IPS DF 19.7 (cell line): ENCODE measurements around the gene C17orf100.

Source experiments
- DNase-seq: peaks from one replicate; pipeline ENCODE4 v3.0.0-alpha.2; 2013; ENCODE audit warnings: low read depth, low spot score

Gene C17orf100

GRCh38 chr17:6669479-6670212 is 18.1 kb downstream of the C17orf100 start:
- DNase-seq: no peak

DNA sequence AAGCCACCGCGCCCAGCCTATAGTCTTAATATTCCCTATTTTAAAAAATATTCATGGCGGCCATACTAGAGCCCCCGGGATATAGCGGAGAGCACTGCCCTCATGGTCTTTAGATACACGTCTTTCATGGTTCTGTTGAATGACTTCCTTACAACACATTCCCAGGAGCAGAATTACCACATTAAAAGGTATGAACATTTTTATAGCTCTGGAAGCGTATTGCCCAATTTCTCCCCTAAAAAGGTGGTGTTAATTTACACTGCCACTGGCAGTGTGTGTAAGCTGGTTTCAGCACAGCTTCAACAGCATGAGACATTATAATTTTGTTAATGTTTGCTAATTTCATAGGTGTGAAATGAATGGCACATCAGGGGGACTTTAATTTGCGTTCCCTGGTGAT is 19.0 kb downstream of the C17orf100 start:
- no peak for DNase-seq

DNA sequence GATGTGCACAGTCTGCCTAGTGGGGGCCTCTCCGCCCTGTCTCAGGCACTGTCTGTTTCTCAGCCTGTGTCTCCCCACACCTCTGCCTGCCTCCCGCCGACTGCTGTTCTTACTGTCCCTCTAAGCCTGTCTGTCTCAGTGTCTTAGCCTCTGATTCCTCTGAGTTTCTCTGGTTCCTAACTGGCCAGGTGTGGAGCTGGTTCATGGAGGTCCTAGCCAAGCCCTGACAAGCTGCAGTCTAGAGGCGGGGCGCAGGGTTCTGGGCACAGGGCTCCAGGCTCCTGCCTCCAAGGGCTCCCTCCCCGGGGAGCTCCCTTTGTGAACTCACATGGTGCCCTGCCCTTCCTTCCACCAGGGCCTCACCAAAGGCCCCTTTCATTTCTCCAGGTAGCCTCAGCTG is 19.4 kb downstream of the C17orf100 start:
- DNase-seq: no peak

DNA sequence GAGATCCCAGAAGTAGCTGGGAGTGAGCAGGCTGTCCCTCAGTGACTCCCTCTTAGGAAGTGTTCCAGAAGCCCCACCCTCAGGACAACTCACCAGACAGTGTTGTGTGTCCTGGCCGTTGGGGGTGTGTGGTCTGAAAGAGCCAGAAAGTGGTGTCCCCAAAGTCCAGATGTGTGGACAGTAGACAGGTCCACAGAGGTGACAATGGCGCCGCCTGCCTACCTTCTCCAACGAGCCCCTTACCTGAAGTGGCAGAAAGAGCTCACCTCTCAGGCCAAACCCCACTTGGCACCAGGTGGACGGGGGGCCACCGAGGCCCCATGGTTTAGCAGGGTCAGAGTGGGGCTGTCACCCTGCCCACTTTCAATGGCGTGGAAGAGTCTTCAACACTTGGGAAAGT is 19.9 kb downstream of the C17orf100 start:
- no peak for DNase-seq

DNA sequence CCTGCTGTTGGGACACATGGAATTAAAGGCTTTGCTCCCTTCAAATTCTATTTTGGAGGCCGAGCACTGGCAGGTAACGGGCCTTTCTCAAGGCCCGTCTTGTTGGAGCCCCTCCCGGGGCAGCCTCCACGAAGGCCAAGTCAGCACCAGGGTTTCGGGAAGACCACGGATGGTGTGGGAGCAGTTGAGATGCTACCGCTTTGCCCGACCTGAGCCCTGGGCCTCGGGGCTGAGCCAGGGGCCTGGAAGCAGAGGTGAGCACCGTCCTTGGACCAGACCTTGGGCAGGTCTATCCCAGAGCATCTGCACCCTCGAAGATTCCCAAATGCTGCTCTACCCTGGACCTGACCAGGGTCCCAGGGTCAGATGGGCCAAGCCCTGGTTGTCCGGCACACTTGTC is 23.0 kb downstream of the C17orf100 start:
- DNase-seq: no peak

DNA sequence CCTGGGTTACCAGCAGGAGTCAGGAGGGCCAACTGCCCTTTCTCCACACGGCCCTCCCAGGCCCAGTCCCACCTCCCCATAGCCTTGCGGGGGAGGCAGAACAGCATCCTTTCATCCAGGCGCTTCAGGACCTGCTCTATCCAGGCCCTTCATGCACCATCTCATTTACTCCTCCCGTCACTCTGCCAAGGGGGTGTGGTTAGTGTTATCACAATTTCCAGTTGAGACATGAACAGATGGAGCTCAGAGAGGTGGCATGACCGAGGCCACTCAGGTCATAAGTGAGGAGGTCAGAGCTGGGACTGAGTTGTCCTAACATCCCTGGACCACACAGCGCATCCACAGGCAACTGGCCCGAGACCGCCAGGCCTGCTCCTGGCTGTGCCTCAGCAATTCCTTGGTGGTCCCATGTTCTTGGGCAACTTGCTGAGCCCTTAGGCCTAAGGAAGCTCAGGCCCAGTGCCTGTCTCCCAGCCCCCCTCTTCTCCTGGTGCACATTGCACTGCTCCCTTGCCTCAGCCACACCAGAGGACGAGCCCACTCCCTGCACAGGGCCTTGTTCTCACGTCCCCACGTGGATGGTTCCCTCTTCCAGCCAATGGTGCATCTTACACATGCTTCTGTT is 23.8 kb downstream of the C17orf100 start:
- DNase-seq: no peak

DNA sequence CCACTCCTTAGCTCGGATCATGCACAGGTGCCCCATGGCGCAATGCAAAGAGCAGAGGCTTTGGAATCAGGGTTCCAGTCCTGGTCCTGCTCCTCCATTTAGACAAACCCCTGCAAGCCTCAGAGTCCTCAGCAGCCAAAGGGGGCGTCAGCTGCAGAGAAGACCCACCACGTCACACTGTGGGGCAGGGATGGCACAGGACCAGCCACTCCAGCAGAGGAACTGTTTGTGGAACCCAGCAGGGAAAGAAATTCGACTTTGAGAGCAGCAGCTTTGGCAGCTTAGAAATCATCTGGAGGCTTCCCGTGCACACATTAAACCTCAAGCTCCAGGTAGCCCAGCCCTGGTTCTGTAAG is 25.2 kb downstream of the C17orf100 start:
- no peak for DNase-seq

- no peak for DNase-seq
These were observed 25.7 kb downstream of the C17orf100 start for GRCh38 chr17:6677158-6677831.

GRCh38 chr17:6677946-6678345 is 26.4 kb downstream of the C17orf100 start:
- DNase-seq: no peak

DNA sequence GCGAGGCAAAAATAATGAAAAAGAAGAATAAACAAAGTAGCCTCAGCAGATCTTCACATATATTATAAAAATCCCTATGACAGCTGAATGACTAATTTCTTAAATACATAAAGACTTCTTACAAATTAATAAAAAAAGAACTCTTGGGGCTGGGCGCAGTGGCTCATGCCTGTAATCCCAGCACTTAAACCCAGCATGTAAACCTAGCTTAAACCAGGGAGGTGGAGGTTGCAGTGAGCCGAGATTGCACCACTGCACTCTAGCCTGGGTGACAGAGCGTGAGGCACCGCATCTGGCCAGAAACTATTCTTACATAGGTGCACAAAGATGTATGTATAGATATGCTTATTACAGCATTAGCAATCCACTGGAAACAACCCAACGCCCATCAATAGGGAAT is 27.7 kb downstream of the C17orf100 start:
- no peak for DNase-seq

- DNase-seq: no peak
These were observed 29.6 kb downstream of the C17orf100 start for GRCh38 chr17:6681176-6681575.

DNA sequence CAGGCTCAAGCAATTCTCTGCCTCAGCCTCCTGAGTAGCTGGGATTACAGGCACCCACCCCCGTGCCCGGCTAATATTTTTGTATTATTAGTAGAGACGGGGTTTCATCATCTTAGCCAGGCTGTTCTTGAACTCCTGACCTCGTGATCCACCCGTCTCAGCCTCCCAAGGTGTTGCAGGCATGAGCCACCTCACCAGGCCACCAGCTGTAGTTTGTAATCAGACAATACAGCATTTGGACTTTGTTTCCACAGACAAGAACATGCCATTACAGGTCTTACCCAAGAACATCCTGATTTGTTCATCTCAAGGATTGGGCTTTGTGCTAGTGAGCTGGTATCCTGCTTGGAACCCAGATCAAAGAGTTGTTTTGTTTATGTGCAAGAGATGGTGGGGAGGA is 30.1 kb downstream of the C17orf100 start:
- DNase-seq: no peak

GRCh38 chr17:6682339-6682738 is 30.8 kb downstream of the C17orf100 start:
- DNase-seq: no peak

DNA sequence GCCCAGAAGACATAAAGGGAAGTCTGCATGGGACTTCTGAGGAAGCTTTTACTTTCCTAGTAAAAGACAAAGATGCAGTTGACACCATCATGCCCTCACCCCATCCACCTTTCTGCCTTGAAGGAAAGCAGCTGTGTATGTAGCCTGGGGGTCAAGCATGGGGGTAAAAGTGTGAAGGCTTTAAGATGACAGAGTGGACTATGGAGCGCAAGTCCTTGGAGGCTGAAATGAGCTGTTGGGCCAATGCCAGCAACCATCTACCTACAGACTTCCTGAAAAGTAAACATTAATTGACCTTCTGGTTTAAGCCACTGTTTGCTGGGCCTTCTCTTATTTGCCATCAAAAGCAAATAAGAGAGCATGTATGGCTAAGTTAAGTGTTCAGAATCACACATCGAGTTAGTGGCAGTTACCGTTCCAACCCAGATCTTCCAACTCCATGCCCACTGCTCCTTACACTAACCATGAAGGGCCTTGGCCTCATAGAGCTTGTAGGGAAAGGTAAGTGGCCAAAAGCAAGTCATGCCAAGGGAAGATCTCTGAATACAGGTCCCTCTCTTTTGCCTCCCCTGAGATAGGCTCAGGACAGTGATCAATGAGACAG is 31.6 kb downstream of the C17orf100 start:
- DNase-seq: no peak

GRCh38 chr17:6683730-6684459 is 32.3 kb downstream of the C17orf100 start:
- DNase-seq: no peak

GRCh38 chr17:6684460-6684783 is 32.9 kb downstream of the C17orf100 start:
- no peak for DNase-seq

DNA sequence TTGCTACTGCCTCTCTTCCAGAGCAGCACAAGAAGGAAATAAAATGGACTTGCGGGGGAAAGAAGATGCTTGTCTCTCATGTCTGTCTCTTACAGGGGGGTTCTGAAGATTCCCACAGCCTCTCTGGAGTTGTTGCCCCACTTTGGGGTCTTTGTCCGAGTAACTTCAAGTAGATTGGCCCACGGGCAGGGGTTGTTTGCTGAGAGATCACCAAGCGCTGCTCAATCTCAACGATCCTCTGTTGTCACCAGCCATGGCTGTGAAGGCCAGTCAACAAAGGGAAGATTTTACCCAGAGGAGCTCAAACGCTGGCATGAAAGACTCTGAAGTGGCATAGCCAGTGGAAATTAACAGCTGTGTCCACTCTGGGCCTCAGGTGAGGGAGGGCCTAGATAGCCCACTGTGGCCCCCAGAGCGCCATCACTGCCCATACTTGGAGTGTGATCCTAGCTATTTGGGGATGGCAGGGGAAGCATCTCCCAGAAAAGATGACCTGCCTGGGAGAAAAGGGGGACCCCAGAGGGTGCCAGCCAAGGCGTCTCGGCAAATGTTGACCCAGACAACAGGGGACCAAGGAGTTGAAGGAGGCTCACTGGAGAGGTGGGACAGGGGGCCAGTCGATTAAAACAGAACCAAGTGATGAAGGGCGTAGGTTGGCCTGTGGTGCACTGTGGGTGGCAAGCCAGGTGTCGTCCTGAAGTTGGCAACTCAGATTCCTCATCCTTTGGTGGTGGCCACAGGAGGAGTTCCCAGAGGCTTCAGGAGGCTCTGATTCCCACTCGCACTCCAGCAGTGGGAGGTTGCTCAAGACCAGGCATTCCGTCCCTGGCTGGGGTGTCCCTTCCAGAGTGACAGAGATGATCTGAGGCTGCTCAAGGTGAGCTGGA is 33.6 kb downstream of the C17orf100 start:
- DNase-seq: no peak

GRCh38 chr17:6686026-6686425 is 34.5 kb downstream of the C17orf100 start:
- DNase-seq: no peak

- DNase-seq: no peak
These were observed 37.4 kb downstream of the C17orf100 start for GRCh38 chr17:6688944-6689343.

GRCh38 chr17:6690641-6691040 is 39.1 kb downstream of the C17orf100 start:
- no peak for DNase-seq

GRCh38 chr17:6691546-6691945 is 40.0 kb downstream of the C17orf100 start:
- no peak for DNase-seq
